GM18873 (cell line): Measurements from ENCODE around the gene ARHGAP10.

Source experiments
- ATAC-seq: cut with Tn5 transposase; IDR thresholded peaks from one replicate; pipeline ENCODE4 v1.9.1; 2021; ENCODE audit warnings: mild to moderate bottlenecking, moderate library complexity, moderate number of reproducible peaks; ENCODE audit not compliant: unreplicated experiment, low FRiP score

ARHGAP10 gene

DNA sequence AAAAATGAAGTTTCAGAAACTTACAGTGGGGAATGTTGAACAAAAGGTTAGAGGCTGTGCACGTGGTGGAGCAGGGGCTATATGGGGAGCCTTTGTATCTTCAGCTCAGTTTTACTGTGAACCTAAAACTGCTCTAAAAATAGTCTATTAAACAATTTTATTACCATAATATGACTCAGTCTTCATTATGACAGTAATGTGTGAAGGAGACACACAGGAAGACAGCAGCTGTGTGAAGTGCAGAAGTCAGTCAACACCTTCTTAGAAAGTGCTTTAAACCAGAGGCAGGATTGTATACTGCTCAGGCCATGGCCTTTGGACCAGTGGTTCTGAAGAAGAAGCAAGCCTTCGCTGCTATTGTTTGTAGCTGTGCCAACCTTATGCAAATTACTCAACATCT lies 89.7 kb downstream of the ARHGAP10 start:
- ATAC-seq: peak; percentile 49

DNA sequence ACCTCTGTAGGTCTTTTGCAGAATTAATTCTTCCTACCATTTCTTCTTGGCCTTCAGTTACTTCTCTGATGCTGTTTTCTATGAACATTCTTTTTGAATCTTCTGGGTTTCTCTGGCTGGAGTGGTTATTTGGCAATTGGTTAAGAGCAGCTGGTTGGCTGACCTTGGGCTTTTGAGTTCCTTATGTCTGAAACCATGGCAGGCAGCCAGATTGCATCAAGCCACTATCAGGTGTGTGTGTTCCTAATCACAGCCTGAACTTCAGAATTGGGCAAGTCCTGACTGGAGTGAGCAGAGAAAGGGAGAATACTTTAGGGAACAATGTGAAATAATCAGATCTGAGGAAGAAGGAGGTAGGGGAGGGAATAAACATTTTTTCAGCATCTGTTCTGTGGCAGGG lies 90.2 kb downstream of the ARHGAP10 start:
- no peak for ATAC-seq

DNA sequence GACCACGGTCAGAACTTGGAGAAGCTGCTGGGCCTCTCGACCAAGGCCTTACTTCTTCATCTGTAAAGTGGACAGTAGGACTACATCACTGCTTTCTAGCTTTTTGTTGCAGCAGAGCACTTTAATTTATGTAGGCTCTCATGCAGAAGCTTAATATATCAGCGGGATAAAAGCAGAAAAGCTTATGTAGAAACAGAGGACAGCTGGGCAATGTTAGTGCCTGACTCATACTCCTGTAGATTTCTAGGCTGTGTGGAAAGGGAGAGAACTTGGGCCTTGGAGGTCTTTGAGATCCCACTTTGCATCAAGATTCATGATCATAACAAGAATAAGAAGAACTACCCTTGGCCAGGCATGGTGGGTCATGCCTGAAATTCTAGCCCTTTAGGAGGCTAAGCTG lies 91.2 kb downstream of the ARHGAP10 start:
- ATAC-seq: no peak

DNA sequence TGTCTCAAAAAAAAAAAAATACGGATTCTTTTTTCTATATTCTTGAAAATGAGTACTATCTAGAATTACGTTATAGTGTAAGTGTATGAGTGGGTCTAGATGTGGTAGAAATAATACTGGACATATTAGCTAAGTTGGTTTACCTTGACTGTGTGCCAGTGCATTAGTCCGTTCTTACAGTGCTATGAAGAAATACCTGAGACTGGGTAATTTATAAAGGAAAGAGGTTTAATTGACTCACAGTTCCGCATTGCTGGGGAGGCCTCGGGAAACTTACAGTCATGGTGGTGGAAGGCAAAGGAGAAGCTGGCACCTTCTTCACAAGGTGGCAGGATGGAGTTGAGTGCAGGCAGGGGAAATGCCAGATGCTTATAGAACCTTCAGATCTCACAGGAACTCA lies 92.4 kb downstream of the ARHGAP10 start:
- ATAC-seq: no peak

DNA sequence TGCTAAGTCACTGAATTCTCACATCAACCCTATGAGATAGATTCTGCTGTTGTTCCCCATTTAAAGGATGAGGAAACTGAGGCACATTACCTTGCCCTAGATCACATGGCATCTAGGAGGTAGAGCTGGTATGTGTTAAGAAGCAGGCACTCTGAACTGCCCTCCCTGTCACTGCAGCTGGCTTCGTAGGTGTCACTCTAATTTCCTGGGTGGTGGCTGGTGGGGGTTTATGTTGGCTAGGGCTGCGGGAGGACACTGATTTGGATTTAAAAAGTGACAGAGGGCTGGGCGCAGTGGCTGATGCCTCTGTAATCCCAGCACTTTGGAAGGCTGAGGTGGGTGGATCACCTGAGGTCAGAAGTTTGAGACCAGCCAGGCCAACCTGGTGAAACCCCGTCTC lies 93.0 kb downstream of the ARHGAP10 start:
- ATAC-seq: no peak

DNA sequence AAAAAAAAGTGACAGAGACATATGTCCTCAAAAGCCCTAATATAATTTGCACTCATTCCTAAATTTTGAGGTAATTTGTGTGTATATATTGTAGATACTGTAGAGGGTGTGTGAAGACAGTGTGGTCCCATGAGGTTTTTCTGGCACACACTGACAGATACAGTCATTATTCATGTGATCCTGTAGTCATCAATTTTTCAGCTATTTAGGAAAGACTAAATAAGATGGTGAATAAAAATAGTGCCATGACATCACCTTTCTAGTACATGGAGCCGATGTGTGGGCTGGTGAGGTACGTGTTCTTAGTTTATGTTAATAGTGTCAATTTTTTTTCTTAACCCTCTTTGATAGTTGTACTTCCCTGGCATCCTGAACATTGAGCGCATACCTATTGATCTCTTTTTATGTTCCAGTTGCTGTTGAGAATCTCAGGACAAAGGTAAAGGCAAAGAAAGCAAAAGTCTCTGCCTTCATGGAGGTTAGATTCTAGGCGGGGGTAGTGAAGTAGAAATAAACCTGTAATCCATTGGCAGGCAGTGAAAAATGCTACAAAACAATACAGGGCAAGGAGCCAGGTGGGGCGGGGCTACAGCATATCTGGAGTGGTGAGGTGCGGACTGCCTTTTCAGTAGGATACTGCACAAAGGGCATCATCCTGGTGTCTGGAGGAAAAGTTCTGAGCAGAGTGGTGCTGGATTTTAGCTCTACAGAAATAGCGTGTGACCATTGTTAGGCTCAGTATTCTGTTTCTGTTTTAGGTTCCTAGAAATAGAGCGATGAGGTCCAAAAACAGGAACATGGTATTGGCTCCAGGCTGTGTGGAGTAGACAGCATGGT lies 93.8 kb downstream of the ARHGAP10 start:
- ATAC-seq: no peak

DNA sequence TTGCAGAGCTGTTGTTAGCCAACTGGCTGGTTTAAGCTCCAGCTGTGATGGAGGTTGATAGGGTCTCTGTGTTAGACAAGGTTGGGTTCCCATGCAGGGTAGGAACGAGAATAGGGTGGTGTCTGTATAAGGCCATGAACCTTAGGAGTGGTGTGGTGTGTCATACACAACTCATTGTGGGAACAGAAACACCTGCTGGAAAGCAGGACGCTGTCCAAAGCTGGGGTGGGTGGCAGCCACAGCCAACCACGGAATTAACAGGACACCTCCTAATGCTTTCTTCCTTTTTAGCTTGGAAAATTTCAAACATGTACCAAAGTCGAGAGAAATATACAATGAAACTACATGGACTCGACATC lies 94.4 kb downstream of the ARHGAP10 start:
- no peak for ATAC-seq

DNA sequence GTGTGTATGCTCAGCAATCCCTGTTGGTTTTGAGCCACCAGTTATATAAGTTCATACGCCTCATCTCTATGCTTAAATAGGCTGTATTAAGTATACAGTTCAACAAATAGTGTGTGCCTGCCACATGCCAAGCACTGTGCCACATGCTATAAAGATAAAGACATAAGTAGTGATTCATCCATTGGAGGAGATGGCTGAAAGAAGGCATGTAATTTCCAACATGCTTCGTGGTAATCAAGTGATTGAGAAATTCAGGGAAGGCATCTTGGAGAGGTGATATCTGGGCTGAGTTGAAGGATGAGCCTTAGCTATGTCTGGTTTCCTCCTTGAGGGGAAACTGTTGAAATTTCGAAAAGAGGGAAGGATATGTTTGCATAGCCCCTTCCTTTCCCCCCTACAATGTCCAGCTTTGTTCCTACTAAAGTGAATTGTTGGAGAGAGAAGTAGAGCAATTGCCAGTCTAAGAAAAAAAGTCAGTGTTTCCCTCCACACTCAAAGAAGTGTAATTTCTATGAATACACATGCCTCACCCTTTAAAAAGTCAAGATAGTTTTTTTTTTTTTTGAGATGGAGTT lies 96.5 kb downstream of the ARHGAP10 start:
- no peak for ATAC-seq

DNA sequence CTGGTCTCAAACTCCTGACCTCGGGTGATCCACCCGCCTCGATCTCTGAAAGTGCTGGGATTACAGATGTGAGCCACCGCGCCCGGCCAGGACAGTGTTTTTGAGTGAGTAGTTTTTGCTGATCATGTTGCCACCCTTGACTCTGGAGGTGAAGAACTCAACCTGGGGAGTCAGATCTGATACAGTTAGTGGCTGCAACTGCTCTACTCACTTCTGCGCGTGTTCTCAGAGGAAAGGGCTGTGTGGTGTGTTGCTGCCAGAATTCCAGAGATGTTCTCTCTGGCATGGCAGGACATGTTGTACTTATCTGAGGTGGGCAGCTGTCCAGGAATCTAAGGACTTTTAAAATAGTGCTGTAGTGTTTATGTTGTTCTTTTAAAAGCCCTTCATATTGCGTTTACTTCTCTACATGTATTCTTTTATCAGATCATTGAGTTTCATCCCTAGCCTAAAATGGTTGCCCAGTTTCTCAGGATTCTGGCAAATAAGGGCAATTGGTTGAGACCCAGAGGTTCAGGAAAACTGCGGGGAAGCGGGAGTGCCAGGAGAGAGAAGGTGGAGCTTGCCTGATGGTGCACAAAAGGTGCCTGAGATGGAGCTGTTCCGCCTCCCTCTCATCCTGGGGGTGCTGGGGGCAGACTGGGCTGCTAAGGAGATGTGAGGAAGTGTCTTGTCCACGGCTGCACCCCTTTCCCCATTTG lies 97.7 kb downstream of the ARHGAP10 start:
- no peak for ATAC-seq

DNA sequence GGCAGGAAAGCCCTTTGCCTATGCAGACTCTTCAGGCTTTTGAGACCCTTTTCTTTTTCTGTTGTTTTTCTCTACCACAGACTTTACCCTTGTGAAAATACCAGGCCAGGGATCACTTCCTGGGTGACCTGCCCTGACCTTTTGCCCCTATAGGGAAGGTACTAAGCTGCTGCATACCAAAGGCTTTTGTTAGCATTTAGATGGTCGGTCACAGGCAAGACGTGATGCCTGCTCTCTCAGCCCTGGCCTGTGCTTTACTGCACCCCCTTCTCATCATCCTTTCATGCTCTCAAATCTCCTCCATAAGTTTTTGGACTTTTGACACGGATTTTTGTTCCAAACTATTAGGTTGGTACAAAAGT lies 98.2 kb downstream of the ARHGAP10 start:
- ATAC-seq: no peak

DNA sequence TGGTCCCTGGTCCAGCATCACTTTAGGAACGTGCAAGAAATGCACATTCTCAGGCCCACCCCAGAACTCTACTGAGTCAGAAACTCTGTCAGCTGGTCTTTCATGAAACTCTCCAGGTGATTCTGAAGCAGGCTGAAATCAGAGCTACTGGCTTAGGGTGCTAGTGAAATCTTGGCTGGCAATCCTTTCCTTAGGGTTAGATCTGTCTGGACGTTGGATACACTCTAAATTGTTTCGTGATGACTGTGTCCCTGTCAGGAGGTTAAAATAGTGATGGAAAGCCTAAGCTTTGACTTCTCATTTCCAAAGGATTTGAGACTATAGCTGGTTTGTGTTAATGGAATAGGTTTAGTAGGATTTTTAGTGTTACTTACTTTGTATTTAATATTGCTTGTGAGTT lies 99.1 kb downstream of the ARHGAP10 start:
- ATAC-seq: no peak

DNA sequence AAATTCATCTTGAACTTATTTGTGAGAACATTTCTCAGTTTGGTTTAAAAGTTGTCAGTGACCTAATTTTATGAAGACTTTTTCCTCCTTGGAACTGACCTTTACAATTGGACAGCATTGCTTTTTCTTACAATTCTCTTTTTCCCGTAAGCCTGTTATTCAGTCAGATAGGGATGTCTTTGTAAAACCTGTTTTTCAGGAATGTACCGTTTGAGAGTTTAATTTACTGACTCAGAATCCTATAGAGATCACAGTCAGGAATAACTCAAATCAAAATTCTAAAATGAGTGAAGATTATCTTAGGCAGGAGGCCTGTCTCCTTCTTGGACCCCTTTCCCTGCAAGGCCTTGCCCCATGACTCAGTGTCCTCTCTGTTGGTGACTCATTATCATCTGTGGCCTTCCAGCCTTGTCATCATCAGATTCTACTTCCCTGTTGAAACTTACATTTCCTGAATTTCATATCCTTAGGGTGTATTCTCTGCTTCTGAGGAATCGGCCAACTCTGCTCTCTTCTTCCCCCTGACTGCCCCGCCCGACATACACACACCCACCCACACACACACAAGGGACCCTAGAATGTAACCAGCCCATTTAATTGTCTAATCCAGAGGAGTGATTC lies 99.8 kb downstream of the ARHGAP10 start:
- ATAC-seq: no peak

DNA sequence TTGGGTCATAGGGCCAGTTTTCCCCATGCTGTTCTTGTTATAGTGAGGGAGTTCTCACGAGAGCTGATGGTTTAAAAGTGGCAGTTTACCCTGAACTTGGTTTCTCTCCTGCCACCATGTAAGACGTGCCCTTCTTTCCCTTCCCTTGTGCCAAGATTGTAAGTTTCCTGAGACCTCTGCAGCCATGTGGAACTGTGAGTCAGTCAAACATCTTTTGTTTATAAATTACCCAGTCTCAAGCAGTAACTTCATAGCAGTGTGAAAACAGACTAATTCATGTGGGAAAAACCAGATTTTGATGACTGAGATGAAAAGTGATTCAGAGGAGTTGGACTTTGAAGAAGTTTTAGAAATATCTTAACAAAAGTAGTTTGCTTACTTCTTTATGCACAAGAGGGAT lies 101.4 kb downstream of the ARHGAP10 start:
- ATAC-seq: no peak

DNA sequence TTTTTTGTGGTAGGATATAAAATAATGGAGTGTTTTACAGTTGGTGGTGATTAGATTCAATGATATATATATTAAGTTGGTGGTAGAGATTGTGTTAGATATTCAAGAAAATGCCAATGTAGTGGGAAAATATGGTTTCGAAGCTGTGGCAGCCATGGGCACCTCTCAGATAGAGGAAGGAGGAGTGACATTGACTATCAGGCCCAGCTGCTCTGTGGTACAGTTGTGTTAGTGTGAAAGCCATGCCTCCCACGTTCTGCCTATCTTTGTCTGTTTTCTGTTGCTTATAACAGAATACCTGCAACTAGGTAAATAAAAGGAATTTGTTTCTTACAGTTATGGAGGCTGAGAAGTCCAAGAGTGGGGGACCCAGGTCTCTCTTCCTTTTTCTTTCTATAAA lies 101.9 kb downstream of the ARHGAP10 start:
- ATAC-seq: no peak

DNA sequence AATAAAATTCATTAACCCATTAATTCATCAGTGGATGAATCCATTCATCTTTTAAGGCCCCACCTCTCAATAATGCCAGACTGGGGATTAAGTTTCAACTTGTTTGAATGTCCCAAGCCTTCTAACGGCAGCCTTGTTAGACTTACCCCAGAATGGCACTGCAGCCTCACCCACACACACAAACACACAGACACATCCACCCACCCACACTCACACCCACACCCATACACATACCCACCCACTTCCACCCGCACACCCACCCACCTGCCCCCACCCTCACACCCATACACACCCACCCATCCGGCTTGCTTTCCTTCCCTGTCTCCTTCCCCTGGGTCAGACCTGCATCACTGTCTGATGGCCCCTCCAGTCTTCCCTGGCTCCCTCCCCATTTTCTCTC lies 102.6 kb downstream of the ARHGAP10 start:
- no peak for ATAC-seq

DNA sequence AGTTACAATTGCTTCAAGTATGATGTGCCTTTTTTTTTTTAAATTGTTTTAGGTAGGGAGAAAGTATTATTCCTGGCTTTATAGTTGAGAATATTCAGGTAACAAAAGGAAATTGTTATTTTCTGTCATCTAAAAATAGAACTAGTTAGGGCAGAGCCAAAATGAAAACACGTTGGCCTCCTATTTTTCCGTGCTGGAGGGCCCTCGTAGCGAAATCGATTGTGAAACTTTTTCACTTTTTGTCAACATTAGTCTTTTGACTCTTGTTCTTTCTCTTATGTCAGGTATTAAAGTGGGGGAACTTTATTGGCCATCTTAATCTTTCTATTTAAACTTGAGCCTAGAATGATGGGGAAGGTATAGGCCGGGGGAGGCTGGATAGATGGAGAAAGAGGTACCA lies 104.9 kb downstream of the ARHGAP10 start:
- ATAC-seq: no peak

DNA sequence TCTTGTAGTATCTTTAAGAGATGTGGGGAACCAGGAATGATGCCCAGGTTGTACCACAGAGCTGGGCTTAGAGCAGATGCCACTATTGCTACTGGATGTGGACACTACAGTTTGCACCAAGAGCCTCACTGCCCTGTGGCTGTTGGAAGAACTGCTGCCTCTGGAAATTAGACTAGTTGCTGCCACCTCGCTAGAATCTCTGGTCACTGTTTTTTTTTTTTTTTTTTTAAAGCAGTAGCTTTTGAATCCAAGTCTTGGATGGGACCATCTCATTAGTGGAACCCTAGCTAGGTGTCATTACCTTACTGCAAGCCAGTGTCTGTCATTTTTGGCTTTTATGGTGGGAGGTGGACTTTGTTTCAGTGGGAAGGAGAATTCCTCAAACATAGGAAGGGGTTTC lies 105.5 kb downstream of the ARHGAP10 start:
- no peak for ATAC-seq

DNA sequence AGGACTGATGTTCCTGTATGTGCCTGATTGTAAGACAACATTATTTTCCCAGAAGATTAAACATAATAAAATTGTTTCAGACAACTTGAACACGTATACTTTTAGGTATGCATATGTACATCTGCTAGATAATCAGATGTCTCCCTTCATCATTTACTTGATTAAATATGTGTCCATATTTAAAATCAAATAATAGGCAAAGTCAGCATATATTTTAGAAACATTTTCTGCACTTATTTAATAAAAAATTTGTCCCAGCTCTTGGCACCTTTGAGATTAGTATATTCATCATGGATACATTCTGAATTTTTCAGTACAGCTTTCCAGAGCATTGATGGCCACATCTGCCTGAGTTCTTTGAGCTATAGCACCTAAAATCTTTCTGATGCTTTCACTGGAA lies 106.0 kb downstream of the ARHGAP10 start:
- no peak for ATAC-seq

DNA sequence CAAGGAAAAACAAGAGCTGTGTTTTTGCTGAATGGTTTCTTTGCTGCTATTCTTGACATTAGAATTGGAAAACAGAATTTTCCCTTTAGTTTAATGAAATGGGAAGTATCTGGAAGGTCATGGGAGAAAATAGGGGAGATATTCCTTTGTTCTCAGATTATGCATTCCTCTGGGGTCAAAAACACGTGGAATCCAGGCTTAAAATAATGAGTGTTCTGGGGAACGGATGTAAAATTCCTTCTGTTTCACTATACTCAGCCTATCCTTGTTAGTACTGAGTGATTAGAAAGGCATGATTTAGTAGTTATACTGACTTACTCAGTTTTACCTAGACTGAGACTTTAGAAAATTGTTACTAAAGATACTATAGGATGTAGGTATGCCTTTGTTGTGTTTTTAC lies 107.3 kb downstream of the ARHGAP10 start:
- no peak for ATAC-seq

DNA sequence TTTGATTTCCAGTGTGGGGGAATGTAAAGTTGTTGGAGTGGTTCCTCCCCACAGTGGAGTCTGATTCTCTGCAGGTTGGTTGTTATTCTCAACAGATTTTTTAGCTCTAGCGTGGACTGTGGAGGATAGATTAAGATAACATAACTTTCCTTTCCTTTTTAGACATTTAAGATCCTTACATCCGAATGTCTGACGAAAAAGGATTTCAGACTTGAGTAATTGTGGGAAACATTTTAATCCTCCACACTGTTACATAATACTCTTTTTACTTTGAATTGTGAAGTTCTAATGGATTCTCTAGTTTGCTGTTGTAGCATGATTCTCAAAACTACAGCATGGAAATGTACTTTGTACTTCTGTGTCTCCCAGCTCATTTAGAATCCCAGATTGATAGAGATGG lies 107.8 kb downstream of the ARHGAP10 start:
- ATAC-seq: no peak
